Central memory CD4-positive, alpha-beta T cell (primary cell): Measurements from ENCODE around the gene CTSK.
"Not testable (repeated sequence)": the region's sequence is repeated elsewhere in the genome, so short reads cannot be mapped to it uniquely, and the experiment has no call there.

Experiments used
- DNase-seq: peaks from one replicate; pipeline ENCODE4 v3.0.0; 2022
- total RNA-seq, 3 experiments: gene quantifications; one replicate each; lab custom pipeline; 2026; lab: John Stamatoyannopoulos, UW

Gene CTSK
- total RNA-seq: 2.4 to 21.4 (median 10.6) reads per million in 3 experiments

DNA sequence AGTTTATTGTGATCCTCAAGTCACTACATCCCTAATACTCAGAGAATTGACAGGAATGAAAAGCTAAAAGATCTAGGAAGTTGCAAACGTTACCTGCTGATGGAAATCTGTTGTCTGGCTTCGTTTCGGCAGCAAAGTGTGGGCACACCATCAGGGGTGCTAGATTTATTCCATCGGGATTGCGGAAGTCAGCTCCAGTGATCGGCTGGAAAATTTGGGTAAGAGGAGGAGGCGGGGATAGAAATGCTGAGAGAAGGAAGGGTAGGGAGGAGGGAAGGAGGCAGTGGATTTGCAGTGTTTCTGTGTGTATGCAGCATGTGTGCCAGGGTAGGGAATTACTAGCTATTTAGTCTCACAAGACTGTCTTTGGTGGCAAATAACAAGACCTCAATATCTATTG, at the start of gene CTSK:
Gene CTSK, minus strand, starts transcription at position 140 of the 400 bp plus-strand sequence. CDS start 1,455 bp downstream, outside the sequence.
- DNase-seq: no peak

DNA sequence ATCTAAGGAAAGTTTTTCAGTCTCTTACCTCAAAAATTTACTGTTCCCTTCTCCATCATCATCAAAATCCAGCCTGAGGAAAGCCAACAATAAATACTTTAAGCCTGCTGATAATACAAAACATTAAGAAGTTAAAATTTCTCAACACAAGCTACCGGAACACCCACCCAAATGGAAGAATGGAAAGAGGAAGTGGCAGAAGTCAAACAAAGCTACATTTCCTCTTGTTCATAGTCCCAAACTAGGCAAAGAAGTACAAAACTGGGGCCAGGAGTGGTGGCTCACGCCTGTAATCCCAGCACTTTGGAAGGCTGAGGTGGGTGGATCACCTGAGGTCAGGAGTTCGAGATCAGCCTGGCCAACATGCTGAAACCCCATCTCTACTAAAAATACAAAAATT, 44.7 kb upstream of the CTSK start:
- DNase-seq: not testable (repeated sequence)

DNA sequence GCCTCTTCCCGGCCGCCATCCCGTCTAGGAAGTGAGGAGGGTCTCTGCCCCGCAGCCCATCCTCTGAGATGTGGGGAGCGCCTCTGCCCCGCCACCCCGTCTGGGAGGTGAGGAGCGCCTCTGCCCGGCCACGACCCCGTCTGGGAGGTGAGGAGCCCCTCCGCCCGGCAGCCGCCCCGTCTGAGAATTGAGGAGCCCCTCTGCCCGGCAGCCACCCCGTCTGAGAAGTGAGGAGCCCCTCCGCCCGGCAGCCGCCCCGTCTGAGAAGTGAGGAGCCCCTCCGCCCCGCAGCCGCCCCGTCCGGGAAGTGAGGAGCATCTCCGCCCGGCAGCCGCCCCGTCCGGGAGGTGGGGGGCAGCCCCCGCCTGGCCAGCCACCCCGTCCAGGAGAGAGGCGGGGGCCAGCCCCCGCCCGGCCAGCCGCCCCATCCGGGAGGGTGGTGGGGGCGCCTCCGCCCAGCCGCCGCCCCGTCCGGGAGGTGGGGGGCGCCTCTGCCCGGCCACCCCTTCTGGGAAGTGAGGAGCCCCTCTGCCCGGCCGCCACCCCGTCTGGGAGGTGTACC, 42.8 kb upstream of the CTSK start:
- DNase-seq: not testable (repeated sequence)

DNA sequence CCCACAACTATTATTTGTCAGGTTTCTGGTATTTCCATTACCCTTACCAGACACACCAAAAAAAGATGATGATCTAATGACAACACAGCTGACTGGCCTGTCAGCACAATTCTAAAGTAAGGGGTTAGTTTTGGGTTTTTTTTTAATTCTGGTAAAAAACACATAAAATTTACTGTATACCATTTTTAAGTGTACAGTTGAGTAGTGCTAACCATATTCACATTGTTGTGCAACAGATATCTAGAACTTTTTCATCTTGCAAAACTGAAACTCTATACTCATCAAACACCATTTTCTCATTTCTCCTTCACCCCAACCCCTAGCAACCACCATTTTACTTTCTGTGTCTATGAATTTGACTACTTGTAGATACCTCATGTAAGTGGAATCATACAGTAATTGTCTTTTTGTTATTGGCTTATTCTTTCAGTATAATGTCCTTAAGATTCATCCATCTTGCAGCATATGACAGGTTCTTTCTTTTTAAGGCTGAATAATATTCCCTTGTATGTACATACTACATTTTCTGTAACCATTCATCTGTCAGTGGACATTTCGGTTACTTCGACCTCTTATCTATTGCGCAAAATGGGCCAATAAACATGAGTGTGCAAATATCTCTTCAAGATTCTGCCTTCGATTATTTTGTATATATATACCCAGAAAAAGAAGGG, 38.5 kb upstream of the CTSK start:
- DNase-seq: no peak

DNA sequence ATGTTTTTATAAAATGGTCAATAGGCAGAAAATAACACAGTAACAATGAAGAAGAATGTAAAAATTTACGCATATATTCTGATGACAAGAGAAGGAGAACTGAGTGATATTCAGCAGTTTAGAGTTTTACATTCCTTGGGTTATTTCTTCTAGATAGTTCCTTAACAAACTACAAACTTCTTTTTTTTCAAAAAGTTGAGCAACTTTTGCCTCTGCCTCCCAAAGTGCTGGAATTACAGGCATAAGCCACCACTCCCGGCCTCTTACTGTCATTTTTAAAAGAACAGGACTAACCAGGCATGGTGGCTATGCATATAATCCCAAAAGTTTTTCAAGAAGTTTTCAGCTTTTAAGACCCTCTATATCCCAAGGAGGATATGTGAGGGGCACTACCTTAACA, 35.4 kb upstream of the CTSK start:
- DNase-seq: no peak

DNA sequence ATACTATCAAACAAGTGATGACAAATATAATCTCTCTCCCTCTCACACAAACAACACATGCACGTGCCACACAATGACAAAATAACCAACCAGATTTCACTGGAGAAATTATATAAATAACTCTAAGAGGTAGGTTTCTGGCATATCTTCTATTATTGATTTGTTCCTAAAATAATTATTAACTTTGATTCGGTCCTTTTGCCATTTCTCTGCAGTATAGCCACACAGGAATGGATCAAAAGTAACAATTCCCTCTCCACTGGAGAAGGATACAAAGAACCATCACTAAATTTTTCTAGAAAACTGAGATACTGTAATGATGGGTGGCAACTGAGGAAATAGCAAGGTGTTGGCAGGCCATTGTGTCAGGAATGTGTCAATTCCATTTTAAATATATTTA, 34.9 kb upstream of the CTSK start:
- no peak for DNase-seq

DNA sequence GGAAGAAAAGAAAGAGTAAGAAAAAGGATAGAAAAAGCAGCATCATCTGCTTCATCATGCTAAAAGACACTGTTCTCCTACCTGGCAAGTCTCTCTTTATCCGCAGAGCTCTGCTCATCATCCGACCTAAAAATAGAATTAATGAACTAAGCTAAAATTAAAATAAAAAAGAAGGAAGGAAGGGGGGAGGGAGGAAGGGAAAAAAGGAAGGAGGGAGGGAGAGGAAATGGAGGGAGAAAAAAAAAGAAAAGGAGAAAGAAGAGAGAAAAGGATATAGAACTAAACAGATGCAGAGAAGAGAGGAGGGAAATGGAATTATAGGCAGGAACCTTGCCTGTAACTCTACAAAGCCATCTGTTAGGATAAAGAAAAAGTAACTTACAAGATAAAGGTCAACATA, 34.3 kb upstream of the CTSK start:
- DNase-seq: no peak

DNA sequence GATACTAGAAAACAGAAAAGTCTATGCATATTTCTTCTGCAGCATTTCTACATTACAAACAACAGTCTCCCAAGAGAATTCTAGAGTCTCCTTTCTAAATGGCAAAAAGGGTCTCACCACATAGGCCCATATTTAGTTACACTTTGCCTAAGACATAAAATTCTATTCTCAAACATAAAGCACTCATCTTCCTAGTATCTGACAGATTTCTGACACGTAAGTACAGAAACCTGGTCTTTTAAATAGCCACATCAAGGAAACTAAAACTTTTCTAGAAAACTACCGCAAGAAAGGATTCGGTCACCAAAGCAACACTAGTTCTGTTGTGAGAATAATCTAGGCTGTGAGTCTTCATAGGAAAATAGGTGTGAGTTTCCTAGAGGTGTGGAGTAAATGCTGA, 33.6 kb upstream of the CTSK start:
- peak; percentile 59 for DNase-seq

DNA sequence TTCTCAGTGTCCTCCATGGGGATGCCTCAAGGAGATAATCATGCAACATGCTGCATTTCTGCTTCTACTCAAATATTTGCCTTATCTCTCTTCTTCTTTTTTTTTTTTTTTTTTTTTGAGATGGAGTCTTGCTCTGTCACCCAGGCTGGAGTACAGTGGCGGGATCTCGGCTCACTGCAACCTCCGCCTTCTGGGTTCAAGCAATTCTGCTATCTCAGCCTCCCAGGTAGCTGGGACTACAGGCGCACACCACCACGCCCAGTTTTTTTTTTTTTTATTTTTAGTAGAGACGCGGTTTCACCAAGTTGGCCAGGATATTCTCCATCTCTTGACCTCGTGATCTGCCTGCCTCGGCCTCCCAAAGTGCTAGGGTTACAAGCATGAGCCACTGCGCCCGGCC, 32.8 kb upstream of the CTSK start:
- DNase-seq: not testable (repeated sequence)

DNA sequence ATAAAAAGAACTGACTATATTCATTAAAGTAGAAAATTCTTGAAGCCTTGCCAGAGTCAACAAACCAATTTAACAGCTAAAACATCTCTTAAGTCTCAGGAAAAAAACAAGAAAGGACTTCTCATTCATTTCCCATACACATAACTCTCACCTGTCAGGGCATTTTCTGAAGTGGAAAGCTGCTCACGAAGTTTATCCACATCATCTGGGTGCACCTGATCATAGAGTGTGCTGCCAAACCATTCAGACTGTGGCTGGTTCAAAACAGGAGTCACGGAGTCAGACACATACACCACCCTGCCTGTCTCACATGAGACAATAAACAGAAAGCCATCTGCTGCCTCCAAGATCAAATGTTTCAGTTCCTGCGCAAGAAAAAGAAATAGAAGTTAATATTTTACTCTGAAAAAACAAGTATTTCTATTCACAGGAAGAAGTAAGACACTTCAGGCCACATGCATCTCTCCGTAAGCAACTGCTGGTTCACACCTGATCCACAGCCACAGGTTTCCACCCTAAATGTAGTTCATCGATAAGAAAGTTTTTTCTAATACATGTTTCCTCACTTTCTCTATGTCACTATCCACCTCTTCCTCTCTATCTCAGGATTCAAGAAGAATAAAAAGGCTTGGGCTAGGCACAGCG, 28.2 kb upstream of the CTSK start:
- DNase-seq: no peak

DNA sequence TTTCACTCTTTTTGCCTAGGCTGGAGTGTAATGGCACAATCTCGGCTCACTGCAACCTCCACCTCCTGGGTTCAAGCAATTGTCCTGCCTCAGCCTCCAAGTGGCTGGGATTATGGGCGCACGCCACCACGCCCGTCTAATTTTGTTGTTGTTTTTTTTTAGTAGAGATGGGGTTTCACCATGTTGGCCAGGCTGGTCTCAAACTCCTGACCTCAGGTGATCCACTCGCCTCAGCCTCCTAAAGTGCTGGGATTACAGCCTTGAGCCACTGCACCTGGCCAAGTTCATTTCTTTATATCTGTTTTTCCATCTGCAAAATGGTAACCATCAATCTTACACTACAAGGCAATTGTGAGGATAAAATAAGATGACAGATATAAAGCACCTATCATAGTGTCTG, 25.9 kb upstream of the CTSK start:
- not testable (repeated sequence) for DNase-seq

DNA sequence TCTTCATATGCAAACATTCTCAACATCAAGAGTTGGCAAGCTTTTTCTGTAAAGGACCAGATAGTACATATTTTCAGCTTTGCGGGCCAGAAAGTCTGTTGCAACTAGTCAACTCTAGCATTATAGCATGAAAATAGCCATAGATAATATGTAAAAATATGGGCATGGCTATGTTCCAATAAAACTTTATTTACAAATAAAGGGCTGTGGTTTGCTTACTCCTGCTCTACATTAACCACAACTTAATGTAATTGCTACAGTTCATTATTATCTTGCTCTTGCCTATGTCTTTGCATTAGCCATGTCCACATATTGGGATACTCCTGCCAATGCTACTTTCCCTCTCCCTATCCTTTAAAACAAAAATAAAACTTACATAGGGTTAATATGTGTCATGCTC, 24.5 kb upstream of the CTSK start:
- no peak for DNase-seq

DNA sequence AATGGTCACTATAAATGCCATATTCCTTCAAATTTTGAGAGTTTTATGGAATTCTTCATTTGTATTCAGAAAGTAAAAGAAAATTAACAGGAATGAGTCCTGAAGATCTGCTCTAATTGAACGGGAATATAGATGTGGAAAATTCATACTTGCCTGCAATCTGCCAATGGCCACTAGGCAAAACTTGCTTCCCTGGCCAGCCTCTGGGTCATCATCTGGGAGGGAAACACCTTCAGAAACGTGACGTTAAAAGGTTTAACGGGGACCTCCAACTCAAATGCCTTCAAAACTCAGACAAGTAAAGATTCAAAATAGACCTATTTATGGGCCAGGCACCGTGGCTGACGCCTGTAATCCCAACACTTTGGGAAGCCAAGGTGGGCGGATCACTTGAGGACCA, 21.7 kb upstream of the CTSK start:
- no peak for DNase-seq

DNA sequence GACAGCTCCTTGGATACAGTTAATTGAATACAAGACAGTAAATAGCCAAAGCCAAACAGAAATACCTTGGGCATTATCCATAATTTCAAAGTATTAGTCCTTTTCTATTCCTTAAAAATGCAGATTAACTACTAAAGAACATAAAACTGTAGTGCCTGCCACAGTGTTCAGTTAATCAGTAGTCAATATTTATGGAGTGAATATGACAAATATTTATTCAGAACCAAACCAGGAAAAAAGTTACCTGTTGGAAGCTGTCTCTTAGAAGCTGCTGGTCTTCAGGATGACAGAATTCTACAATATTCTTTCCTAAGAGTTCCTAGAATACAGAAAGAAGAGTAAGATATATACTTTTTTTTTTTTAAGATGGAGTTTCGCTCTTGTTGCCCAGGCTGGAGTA, 18.2 kb upstream of the CTSK start:
- DNase-seq: no peak

DNA sequence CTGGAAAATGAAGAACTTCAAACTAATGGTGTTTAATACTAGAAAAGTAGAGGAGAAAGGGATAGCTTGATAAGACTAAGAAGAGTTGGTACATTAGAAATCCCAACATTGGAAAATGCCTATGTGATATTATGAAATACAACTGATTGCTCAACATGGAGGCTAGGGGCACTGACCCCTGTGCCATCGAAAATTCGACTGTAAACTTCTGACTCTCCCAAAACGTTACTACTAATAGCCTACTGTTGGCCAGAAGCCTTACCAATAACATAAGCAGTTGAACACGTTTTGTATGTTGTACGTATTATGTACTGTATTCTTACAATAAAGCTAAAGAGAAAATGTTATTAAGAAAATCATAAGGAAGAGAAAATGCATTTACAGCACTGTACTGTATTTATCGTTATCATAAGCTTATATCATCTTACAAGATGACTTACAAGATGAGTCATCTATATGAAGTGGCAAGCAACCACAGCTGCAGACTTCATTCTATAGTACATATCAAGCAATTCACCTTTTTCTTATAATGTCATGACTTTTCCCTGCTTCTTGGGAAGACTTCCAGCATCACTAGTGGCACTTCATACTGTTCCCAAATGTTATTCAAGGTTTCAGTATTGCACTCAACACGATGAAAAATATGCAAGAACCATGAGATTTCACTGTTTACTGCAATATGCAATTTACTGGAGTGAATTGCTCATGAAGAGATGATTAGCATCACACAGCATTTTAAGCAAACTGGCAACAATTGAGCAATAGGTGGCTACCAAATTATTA, 12.9 kb upstream of the CTSK start:
- no peak for DNase-seq

DNA sequence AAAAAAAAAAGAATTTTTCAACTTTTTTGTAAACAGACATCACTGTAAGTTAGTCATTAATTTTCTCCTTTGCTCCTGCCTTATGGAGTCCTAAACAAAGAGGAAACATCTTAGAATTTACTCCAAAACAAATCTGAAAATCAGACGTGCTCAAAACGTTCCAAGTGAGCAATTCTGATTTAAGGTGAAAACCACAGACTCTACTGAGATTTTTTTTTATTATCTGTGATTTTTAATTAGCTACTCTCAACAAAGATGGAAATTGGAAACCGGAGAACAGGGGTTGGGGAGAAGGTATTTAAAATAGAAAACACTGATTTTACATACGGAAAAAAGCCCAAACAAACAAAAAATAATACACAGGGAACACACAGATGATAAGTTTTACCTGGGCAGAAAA, 7.8 kb upstream of the CTSK start:
- DNase-seq: no peak

DNA sequence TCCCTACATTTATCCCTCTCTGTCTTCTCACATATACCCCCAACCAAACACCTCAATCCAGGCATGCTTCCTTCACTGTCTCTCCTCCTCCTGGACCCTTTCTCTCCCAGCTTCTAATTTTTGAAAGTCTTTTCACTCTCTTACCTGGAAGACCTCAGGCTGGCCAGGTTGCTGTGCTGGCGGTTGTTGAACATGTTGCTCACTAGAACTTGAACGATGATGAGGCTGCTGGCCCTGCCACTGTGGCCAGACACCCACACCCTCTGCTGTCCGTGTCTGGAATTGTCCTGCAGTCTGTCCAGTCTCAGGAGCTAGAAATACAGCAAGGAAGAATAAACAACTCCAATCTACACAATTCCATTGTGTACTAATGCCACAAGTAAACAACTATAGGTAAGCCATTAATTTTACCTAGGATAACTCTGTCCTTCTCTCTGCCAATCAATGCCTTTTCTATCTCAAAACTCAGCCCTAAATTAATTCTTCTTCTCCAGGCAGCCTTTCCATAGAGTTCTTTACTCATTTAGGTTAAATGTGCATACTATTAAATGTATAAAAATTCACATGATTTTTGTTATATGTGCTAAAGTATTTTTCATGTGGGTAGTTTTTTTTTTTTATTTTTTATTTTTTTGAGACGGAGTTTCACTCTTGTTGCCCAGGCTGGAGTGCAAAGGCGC, 5.1 kb upstream of the CTSK start:
- no peak for DNase-seq

DNA sequence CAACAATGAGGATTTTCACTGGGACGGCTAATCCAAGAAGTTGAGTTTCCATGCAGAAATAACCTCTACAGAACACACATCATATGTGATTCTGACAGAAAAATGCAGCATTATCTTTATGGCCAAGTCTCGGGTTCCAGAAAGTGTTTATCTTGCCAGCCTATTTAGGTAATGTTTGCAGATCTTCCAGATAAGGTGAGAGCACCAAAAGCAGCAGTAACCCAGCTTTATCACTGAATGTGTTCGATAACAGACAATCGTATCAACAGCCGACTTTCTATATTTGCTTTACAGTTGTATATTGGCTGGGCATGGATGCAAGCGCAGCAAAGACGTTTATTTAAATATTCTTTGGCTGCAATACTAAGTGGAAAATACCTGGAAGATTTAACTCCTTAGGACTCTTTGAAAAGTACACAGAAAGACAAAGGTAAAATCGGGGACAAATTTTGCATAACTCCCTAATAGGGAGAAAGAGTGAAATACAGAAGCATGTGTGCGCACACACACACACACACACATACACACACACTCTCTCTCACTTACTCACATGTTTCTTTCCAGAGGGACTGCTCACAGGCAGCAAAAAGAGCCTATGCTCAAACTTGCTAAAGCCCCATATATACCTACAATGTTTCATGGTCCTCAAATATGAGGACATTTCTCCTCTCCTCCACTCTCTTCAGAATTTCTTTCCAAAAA, 3.0 kb upstream of the CTSK start:
- no peak for DNase-seq

DNA sequence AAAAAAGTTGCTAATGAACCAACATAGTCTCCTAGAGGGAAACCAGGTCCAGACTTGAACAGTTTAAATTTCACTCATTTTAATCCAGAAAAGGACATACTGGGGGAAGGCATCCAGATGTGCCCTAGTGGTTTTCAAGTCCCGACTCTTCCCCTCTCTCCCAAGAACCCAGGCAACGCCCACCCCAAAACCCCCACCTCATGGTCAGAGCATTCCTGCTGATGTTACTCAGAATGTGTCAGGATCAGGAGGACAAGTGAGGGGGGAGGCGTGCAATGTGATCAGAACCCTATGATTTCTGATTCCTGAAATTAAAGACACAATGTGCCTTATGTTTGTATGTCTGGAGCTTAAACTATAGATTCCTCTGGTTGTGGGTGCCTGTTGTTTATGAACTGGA, 1.6 kb upstream of the CTSK start:
- DNase-seq: no peak

DNA sequence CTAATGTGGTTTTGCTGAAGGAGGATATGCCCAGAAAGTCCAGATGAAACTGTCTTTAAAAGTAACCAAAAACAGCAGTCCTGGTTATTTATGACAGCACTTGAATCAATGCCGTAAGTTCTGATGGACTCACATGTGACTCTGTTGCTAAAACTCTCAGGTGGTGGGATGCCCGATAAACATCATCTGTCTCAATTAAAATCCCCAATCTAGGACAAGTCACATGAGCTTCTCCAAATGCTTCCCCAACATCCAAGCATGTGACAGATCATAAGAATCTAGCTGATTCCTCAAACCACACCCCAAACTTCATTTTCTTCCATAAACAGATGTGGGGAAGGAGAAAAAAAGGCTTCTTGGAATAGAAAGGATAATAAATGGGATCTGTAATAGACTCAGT, 786 bp upstream of the CTSK start:
- DNase-seq: no peak

DNA sequence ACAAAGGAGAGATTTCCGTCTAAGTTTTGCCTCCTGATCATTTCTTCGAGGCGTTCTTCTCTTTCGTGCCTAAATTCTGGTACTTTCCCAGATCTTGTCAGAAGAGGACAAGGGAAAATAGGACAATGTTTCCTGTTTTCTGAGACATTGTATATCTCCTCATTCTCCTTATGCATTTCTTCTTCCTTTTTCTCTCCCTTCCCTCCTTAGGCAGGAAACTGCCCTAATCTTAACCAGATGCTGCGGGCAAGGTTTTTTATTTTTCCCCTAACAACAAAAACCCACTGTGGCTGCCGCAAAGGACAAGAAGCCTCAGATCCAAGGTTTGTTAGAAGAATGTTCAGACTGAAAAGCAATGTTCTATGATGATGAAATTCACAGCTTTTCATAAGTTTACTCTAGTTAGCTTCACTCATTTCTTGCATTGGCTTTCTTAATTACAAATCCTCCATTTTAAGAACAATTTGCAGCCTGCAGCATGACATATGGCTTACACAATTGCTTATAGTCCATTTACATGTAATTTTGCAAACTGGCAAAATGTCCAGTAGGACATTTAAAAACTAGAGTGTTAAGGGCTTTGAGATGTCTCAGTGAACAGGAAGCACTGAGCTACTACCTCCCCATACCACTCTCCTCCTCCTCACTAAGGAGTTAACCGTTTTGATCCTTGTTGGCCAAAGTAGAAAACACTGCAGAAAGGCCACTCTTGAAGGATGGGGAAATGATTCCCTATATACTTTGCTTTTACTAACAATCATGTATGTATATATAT, 624 bp downstream of the CTSK start:
- no peak for DNase-seq

DNA sequence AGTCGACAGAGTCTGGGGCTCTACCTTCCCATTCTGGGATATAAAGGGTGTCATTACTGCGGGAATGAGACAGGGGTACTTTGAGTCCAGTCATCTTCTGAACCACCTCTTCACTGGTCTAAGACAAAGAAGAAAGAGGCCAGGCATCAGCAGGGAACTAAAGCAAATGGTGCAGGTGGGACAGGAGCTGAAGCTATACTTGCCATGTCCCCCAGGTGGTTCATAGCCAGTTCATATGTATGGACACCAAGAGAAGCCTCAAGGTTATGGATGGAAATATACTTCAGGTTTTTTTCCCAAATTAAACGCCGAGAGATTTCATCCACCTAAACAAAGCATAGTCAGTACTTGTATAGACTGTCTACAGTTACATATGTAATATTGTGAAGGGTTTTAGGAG, 2.2 kb downstream of the CTSK start:
- DNase-seq: no peak
